A673 (cell line): Measurements from ENCODE around the gene RNU6-7. TPM values are rescaled to one million over a fixed set of nuclear protein-coding genes. Genes with fewer than 3 reads are reported as not detected.

Experiments used
- Bru-seq: library from RNA; stranded (reverse); fragments of 400-500 nt; gene quantifications from one replicate; lab custom pipeline; 2021; lab: Mats Ljungman, UMichigan
- BruChase-seq, 2 experiments: library from RNA; stranded (reverse); fragments of 400-500 nt; gene quantifications; one replicate each; lab custom pipeline; 2021; lab: Mats Ljungman, UMichigan
- BruUV-seq: library from RNA; stranded (reverse); fragments of 400-500 nt; replicated peaks from 2 replicates; lab custom pipeline; 2021; lab: Mats Ljungman, UMichigan
- CTCF ChIA-PET: fragments of 300-600 bp; sonication (Branson Sonifier 250); formaldehyde crosslinking; loops from one replicate; lab custom pipeline; 2022; ENCODE audit warnings: antibody characterized with exemption; lab: Charles Lee
- POLR2A ChIA-PET: fragments of 300-600 bp; sonication (Branson Sonifier 250); formaldehyde crosslinking; loops from one replicate; lab custom pipeline; 2022; ENCODE audit warnings: antibody characterized with exemption; ENCODE audit not compliant: low non-redundant PET; lab: Charles Lee
- DNase-seq: peaks from one replicate; pipeline ENCODE4 v3.0.0-alpha.2; 2015; ENCODE audit warnings: low spot score
- H3K27ac ChIP-seq: fragments of 200-600 bp; sonication (generic); 2 replicates; pipeline ENCODE4 v1.5.1; 2016; ENCODE audit warnings: mixed run types, low read depth, mild to moderate bottlenecking, mixed read lengths, antibody characterized with exemption, low read length; ENCODE audit not compliant: poor library complexity, severe bottlenecking
- H3K27me3 ChIP-seq: fragments of 200-600 bp; sonication (generic); replicated peaks from 2 replicates; pipeline ENCODE4 v1.6.1; 2017; ENCODE audit warnings: mixed run types, low read depth, mild to moderate bottlenecking, mixed read lengths, antibody characterized with exemption, low read length; ENCODE audit not compliant: insufficient read depth, poor library complexity
- H3K36me3 ChIP-seq: fragments of 200-600 bp; sonication (generic); 2 replicates; pipeline ENCODE4 v1.6.1; 2016; ENCODE audit warnings: mixed run types, mild to moderate bottlenecking, mixed read lengths, antibody characterized with exemption, low read length; ENCODE audit not compliant: insufficient read depth, poor library complexity, severe bottlenecking
- H3K4me1 ChIP-seq: fragments of 200-600 bp; sonication (generic); 2 replicates; pipeline ENCODE4 v1.6.1; 2017; ENCODE audit warnings: mixed run types, mild to moderate bottlenecking, mixed read lengths, antibody characterized with exemption, low read length; ENCODE audit not compliant: insufficient read depth, poor library complexity, severe bottlenecking
- H3K4me3 ChIP-seq: fragments of 200-600 bp; sonication (generic); 2 replicates; pipeline ENCODE4 v1.5.1; 2016; ENCODE audit warnings: low read depth, mixed run types, mild to moderate bottlenecking, mixed read lengths, low read length; ENCODE audit not compliant: poor library complexity, severe bottlenecking
- H3K9me3 ChIP-seq: fragments of 200-600 bp; sonication (generic); 2 replicates; pipeline ENCODE4 v1.6.1; 2016; ENCODE audit warnings: mixed run types, low read depth, mild to moderate bottlenecking, mixed read lengths, antibody characterized with exemption, low read length; ENCODE audit not compliant: poor library complexity, severe bottlenecking
- CTCF ChIP-seq: fragments of 300-800, 200-600 bp; sonication (generic); conservative IDR thresholded peaks from 2 replicates; pipeline ENCODE4 v1.5.1; 2017; ENCODE audit warnings: low read depth, mild to moderate bottlenecking, antibody characterized with exemption, low read length, moderate library complexity, mixed read lengths
- EZH2 ChIP-seq: fragments of 200-600 bp; sonication (generic); IDR thresholded peaks from 2 replicates; pipeline ENCODE4 v1.6.1; 2017; ENCODE audit warnings: borderline replicate concordance, low read depth, mild to moderate bottlenecking, mixed read lengths, antibody characterized with exemption, low read length; ENCODE audit not compliant: poor library complexity, severe bottlenecking
- intact Hi-C: fragments of 100-400 bp; cut with micrococcal nuclease; formaldehyde crosslinking; loops from one replicate; pipeline ENCODE4 v1.10.0; 2022; ENCODE audit not compliant: unreplicated experiment
- long read RNA-seq: library from polyadenylated mRNA; stranded (forward); transcript quantifications from one replicate; pipeline ENCODE4 v2.0.0, GENCODE V29; 2022
- total RNA-seq: library from RNA; stranded (reverse); gene quantifications from 2 replicates; pipeline ENCODE4 v1.2.3, GENCODE V29; 2021

The RNU6-7 gene
- total RNA-seq (not detected in 2 replicates), Bru-seq, nascent RNA (not detected), BruChase-seq, experiment 1, labeled RNA remaining after a 2-hour chase (not detected), BruChase-seq, experiment 2, labeled RNA remaining after a 6-hour chase (not detected)
- long read RNA-seq: 0 reads

GRCh38 chr14:32201816-32202490 lies at the start of gene RNU6-7:
Gene RNU6-7, plus strand, starts transcription at chr14:32202045.
- CTCF ChIA-PET: interaction anchor here (0.6 kb wide), 1 partner anchor 53 kb away, joined by 4 read pairs; no protein-coding TSS in a partner anchor
- Histone ChIP-seq H3K27me3 (no peaks in the 10 kb centered on the region), H3K36me3 (no peaks in the 10 kb centered on the region), H3K4me3 (peak within 1 kb of the TSS; percentile 73), H3K4me1 (no peaks in the 10 kb centered on the region), H3K27ac (peak within 1 kb of the TSS; percentile 97), H3K9me3 (no peaks in the 10 kb centered on the region)
- POLR2A ChIA-PET: interaction anchor here (0.7 kb wide), 1 partner anchor 558 kb away, joined by 4 read pairs; no protein-coding TSS in a partner anchor
- intact Hi-C loops: no loop called here
- no TSS peak for BruUV-seq
- DNase-seq: peak; percentile 75
- no peak for TF ChIP-seq CTCF
- no peak for TF ChIP-seq EZH2

GRCh38 chr14:32166029-32166428 lies 35.8 kb upstream of the RNU6-7 start:
- CTCF ChIA-PET: no interaction called here
- intact Hi-C loops: no loop called here

GRCh38 chr14:32166924-32167323 lies 34.9 kb upstream of the RNU6-7 start:
- TF ChIP-seq CTCF (no peak), EZH2 (no peak)
- Histone ChIP-seq H3K27me3 (no peaks in the 10 kb centered on the region), H3K4me1 (no peaks in the 10 kb centered on the region), H3K9me3 (no peaks in the 10 kb centered on the region), H3K4me3 (no peak overlapping the region), H3K36me3 (no peaks in the 10 kb centered on the region), H3K27ac (no peak overlapping the region)
- ChIA-PET POLR2A (no interaction called here), CTCF (no interaction called here)
- intact Hi-C loops: no loop called here
- BruUV-seq: no TSS peak
- DNase-seq: no peak

More at GRCh38 chr14:32166029-32166428, 35.8 kb upstream of the RNU6-7 start:
- H3K9me3 ChIP-seq: no peaks in the 10 kb centered on the region
- H3K27me3 ChIP-seq: no peaks in the 10 kb centered on the region
- H3K4me1 ChIP-seq: no peaks in the 10 kb centered on the region
- no peak overlapping the region for H3K4me3 ChIP-seq
- BruUV-seq: no TSS peak
- no peak overlapping the region for H3K27ac ChIP-seq
- DNase-seq: no peak
- no peaks in the 10 kb centered on the region for H3K36me3 ChIP-seq
- POLR2A ChIA-PET: no interaction called here
- no peak for TF ChIP-seq CTCF
